ENCODE measurements around the gene LAT.
"Not testable (repeated sequence)": the region's sequence is repeated elsewhere in the genome, so short reads cannot be mapped to it uniquely, and the experiment has no call there.

DNA sequence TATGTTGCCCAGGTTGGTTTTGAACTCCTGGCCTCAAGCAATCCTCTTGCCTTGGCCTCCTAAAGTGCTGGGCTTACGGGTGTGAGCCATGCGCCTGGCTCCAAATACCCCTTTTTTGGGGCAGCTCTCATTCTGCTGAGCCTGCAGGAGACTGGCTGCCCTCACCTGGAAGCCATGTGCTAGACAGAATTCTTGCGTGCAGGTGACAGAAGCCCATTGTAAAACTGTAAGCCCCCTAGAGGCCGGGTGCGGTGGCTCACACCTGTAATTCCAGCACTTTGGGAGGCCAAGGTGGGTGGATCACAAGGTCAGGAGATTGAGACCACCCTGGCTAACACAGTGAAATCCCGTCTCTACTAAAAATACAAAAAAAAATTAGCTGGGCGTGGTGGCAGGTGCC is 4.5 kb upstream of the LAT start:
- TF ChIP-seq, protein P1, sequence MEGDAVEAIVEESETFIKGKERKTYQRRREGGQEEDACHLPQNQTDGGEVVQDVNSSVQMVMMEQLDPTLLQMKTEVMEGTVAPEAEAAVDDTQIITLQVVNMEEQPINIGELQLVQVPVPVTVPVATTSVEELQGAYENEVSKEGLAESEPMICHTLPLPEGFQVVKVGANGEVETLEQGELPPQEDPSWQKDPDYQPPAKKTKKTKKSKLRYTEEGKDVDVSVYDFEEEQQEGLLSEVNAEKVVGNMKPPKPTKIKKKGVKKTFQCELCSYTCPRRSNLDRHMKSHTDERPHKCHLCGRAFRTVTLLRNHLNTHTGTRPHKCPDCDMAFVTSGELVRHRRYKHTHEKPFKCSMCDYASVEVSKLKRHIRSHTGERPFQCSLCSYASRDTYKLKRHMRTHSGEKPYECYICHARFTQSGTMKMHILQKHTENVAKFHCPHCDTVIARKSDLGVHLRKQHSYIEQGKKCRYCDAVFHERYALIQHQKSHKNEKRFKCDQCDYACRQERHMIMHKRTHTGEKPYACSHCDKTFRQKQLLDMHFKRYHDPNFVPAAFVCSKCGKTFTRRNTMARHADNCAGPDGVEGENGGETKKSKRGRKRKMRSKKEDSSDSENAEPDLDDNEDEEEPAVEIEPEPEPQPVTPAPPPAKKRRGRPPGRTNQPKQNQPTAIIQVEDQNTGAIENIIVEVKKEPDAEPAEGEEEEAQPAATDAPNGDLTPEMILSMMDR (IDR thresholded peaks at IDR 0.05; ENCODE audit: extremely low read depth in 1 of 2, insufficient read depth in 1 of 2, low read depth in 1 of 2, low read length in 2 of 2), result not testable (repeated sequence)
- not testable (repeated sequence) for TF ChIP-seq POLR2A (IDR thresholded peaks at IDR 0.05; ENCODE audit: low read depth, low read length); POLR2AphosphoS5 (IDR thresholded peaks at IDR 0.05; ENCODE audit: insufficient read depth, low read depth, low read length); EZH2 (IDR thresholded peaks at IDR 0.05; ENCODE audit: borderline replicate concordance, low read depth, low read length, severe bottlenecking); MYC (IDR thresholded peaks at IDR 0.05; ENCODE audit: low read depth, low read length); GATA2 (IDR thresholded peaks at IDR 0.05; ENCODE audit: insufficient read depth, insufficient read length, low read depth, low read length); JUN (IDR thresholded peaks at IDR 0.05; ENCODE audit: borderline replicate concordance, insufficient read depth, insufficient read length, low read depth)
- TF ChIP-seq, protein P2, sequence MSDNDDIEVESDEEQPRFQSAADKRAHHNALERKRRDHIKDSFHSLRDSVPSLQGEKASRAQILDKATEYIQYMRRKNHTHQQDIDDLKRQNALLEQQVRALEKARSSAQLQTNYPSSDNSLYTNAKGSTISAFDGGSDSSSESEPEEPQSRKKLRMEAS (IDR thresholded peaks at IDR 0.05; ENCODE audit: insufficient read depth, insufficient read length), result not testable (repeated sequence)
